GM06990 (cell line): Measurements from ENCODE around the gene SLC8A2.

Experiments
- DNase-seq: peaks from one replicate; pipeline ENCODE4 v3.0.0-alpha.2; 2011; ENCODE audit not compliant: insufficient read length; ENCODE audit errors: extremely low read depth
- H3K27me3 ChIP-seq: replicated peaks from 2 replicates; pipeline ENCODE4 v1.6.0; 2011; ENCODE audit warnings: low read length; ENCODE audit not compliant: control insufficient read depth, insufficient read depth
- H3K36me3 ChIP-seq: 2 replicates; pipeline ENCODE4 v1.5.1; 2011; ENCODE audit warnings: low read length; ENCODE audit not compliant: control insufficient read depth, insufficient read depth
- H3K4me3 ChIP-seq: replicated peaks from 2 replicates; pipeline ENCODE4 v1.5.1; 2011; ENCODE audit warnings: low read depth, mild to moderate bottlenecking, control low read depth, low read length
- CTCF ChIP-seq: IDR thresholded peaks from 2 replicates; pipeline ENCODE4 v1.5.1; 2011; ENCODE audit warnings: low read length, control low read depth, mild to moderate bottlenecking, inconsistent platforms; ENCODE audit not compliant: insufficient read depth, poor library complexity, severe bottlenecking

Gene SLC8A2

DNA sequence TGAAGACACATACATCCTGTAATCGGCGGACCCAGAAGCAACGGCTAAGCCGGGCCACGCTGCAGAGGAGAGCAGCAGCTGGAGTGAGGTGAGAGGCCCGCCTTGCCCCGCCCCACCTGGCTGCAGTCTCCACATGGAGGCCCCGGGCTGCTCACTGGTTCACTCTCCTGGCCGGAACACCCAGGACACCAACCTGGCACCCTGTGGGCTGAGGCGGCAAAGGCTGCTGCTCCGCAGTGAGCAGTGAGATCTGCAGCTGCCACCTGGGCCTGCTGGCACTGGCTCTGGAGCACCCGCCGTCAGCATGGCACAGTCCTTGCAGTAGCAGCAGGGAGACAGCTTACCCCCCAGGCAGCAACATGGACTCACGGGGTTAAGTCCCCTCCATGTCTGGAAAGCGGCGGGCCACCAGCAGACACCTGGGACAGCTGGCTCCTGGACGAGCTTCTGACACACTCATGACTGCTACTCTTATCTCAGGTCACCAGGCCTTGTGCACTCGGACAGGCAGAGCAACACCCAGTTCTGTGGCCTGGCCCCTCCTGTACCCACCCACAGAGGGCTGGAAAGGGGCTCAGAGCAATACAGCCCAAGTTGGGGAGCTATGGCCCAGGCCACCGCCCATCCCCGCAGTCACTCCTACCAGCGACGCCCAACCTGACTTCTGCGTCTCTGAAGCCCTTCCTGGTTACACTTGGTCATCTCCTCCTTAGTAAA is 25.5 kb upstream of the SLC8A2 start:
- TF ChIP-seq CTCF, result no peak
- no peak for DNase-seq
- Histone ChIP-seq H3K27me3 (no peaks in the 10 kb centered on the region), H3K4me3 (no peak overlapping the region), H3K36me3 (peaks cover 50% of the 10 kb centered on the region)

- no peak overlapping the region for H3K4me3 ChIP-seq
- H3K27me3 ChIP-seq, result no peaks in the 10 kb centered on the region
- no peak for DNase-seq
- TF ChIP-seq CTCF, result no peak
- H3K36me3 ChIP-seq, result peaks cover 56% of the 10 kb centered on the region
Measured at GRCh38 chr19:47495478-47496372, 24.0 kb upstream of the SLC8A2 start.

DNA sequence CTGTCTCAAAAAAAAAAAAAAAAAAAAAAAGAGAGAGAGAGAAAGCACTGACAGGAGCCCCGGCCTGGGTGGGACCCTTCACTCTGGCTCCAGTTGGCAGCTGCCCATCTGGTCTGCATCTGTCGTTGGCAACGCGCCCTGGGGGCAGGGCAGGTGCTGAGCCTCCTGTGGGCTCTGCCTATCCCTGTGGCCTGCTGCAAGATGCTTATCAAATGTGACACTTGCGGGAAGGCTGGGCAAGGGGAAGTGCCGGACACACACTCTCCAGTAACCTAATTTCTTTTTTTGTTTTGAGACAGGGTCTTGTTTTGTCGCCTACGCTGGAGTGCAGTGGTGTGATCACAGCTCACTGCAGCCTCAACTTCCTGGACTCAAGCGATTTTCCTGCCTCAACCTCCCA is 23.0 kb upstream of the SLC8A2 start:
- no peak for TF ChIP-seq CTCF
- Histone ChIP-seq H3K36me3 (peaks cover 52% of the 10 kb centered on the region), H3K27me3 (no peaks in the 10 kb centered on the region), H3K4me3 (no peak overlapping the region)
- no peak for DNase-seq

- no peak overlapping the region for H3K4me3 ChIP-seq
- no peaks in the 10 kb centered on the region for H3K27me3 ChIP-seq
- no peak for TF ChIP-seq CTCF
- no peak for DNase-seq
- peaks cover 52% of the 10 kb centered on the region for H3K36me3 ChIP-seq
Measured at GRCh38 chr19:47494211-47494547, 22.5 kb upstream of the SLC8A2 start.

- DNase-seq, result no peak
- Histone ChIP-seq H3K36me3 (peaks cover 52% of the 10 kb centered on the region), H3K4me3 (no peak overlapping the region), H3K27me3 (no peaks in the 10 kb centered on the region)
- no peak for TF ChIP-seq CTCF
Measured at GRCh38 chr19:47493378-47494210, 21.9 kb upstream of the SLC8A2 start.
